ENCODE measurements around the gene TRDMT1. TPM values are rescaled to one million over a fixed set of nuclear protein-coding genes. Genes with fewer than 3 reads are reported as not detected.

The TRDMT1 gene
- total and polyA plus RNA-seq, 2 donors (not counting 1 experiment from before 2014, with no cell fraction given): 5.8 to 7.0 TPM

DNA sequence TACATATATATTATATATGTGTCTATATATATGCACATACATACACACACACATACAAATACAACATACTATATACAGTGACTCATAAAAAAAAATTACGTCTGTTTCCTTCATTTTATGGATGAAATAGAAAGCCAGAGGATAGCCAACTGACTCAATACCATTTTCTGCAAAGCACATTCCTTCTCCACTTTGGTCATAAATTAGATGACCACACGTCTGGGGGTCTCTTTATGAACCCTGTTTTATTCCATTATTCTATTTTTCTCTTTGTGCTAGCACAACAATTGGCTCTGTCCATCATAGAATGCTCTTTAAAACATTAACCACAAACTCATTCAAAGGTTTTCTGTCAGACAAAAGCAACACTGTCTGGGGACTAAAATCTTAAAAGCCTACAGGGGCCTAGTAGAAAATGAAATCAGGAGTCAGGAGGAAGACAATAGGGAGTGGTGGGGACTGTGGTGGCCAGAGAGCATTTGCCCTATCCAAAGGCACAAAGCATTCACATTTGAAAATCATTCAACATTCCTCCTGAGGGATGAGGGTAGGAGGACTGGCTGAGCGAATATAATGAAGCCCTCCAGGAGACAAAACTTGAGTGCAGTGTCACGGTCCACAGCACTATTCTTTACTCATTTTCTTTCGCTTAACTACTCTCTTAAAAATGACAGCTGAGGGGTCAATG is 76.1 kb downstream of the TRDMT1 start:
- no peak overlapping the region for H3K27ac ChIP-seq (ENCODE audit: insufficient read depth, low read length)
- no peak overlapping the region for H3K9ac ChIP-seq (ENCODE audit: insufficient read depth, low read length)
- no peaks in the 10 kb centered on the region for H3K79me2 ChIP-seq (ENCODE audit: control insufficient read depth, insufficient read depth, low read length)
- no peaks in the 10 kb centered on the region for H4K20me1 ChIP-seq (ENCODE audit: control insufficient read depth, extremely low read depth, insufficient read depth, low read length)
- H3K4me3 ChIP-seq (replicated peaks in 1 of 4; ENCODE audit: control extremely low read depth in 1 of 4, insufficient read depth in 1 of 4, low read depth in 3 of 4, low read length in 4 of 4): no peak overlapping the region
- H3K4me2 ChIP-seq (ENCODE audit: extremely low read depth, insufficient read depth, low read length): no peak overlapping the region
- no peaks in the 10 kb centered on the region for H3K27me3 ChIP-seq (ENCODE audit: control insufficient read depth, insufficient read depth, low read length)
- no peaks in the 10 kb centered on the region for H3K9me3 ChIP-seq (ENCODE audit: control insufficient read depth, insufficient read depth, low read depth, low read length)
- no peaks in the 10 kb centered on the region for H3K36me3 ChIP-seq (ENCODE audit: control insufficient read depth, insufficient read depth, low read length)
- DNase-seq (ENCODE audit: low read depth in 2 of 2): peak in 1 of 2 donors; percentile 16
- TF ChIP-seq EZH2 (IDR thresholded peaks at IDR 0.05; ENCODE audit: low read length, missing control alignments) (no peak), CTCF (conservative IDR thresholded peaks at IDR 0.05 in 1 of 2, IDR thresholded peaks at IDR 0.05 in 1 of 2; ENCODE audit: low read depth in 1 of 2, low read length in 2 of 2) (no peak)
- H2AFZ ChIP-seq (ENCODE audit: low read length): no peak overlapping the region
- H3K4me1 ChIP-seq (ENCODE audit: control insufficient read depth, extremely low read depth, insufficient read depth, low read length): peaks cover 7% of the 10 kb centered on the region

GRCh38 chr10:17123961-17124360 is 77.5 kb downstream of the TRDMT1 start:
- H3K9me3 ChIP-seq (ENCODE audit: control insufficient read depth, insufficient read depth, low read depth, low read length): no peaks in the 10 kb centered on the region
- no peaks in the 10 kb centered on the region for H4K20me1 ChIP-seq (ENCODE audit: control insufficient read depth, extremely low read depth, insufficient read depth, low read length)
- H3K79me2 ChIP-seq (ENCODE audit: control insufficient read depth, insufficient read depth, low read length): no peaks in the 10 kb centered on the region
- H3K27me3 ChIP-seq (ENCODE audit: control insufficient read depth, insufficient read depth, low read length): no peaks in the 10 kb centered on the region
- H3K36me3 ChIP-seq (ENCODE audit: control insufficient read depth, insufficient read depth, low read length): no peaks in the 10 kb centered on the region
- H3K9ac ChIP-seq (ENCODE audit: insufficient read depth, low read length): no peak overlapping the region
- no peak for DNase-seq (ENCODE audit: low read depth in 2 of 2)
- H3K4me3 ChIP-seq (replicated peaks in 1 of 4; ENCODE audit: control extremely low read depth in 1 of 4, insufficient read depth in 1 of 4, low read depth in 3 of 4, low read length in 4 of 4): no peak overlapping the region
- H3K4me1 ChIP-seq (ENCODE audit: control insufficient read depth, extremely low read depth, insufficient read depth, low read length): peaks cover 7% of the 10 kb centered on the region
- no peak overlapping the region for H2AFZ ChIP-seq (ENCODE audit: low read length)
- no peak overlapping the region for H3K4me2 ChIP-seq (ENCODE audit: extremely low read depth, insufficient read depth, low read length)
- TF ChIP-seq EZH2 (IDR thresholded peaks at IDR 0.05; ENCODE audit: low read length, missing control alignments) (no peak), CTCF (conservative IDR thresholded peaks at IDR 0.05 in 1 of 2, IDR thresholded peaks at IDR 0.05 in 1 of 2; ENCODE audit: low read depth in 1 of 2, low read length in 2 of 2) (no peak)
- no peak overlapping the region for H3K27ac ChIP-seq (ENCODE audit: insufficient read depth, low read length)

- no peaks in the 10 kb centered on the region for H3K27me3 ChIP-seq (ENCODE audit: control insufficient read depth, insufficient read depth, low read length)
- no peak overlapping the region for H3K9ac ChIP-seq (ENCODE audit: insufficient read depth, low read length)
- H3K79me2 ChIP-seq (ENCODE audit: control insufficient read depth, insufficient read depth, low read length): no peaks in the 10 kb centered on the region
- H2AFZ ChIP-seq (ENCODE audit: low read length): no peak overlapping the region
- no peak overlapping the region for H3K27ac ChIP-seq (ENCODE audit: insufficient read depth, low read length)
- no peak overlapping the region for H3K4me3 ChIP-seq (replicated peaks in 1 of 4; ENCODE audit: control extremely low read depth in 1 of 4, insufficient read depth in 1 of 4, low read depth in 3 of 4, low read length in 4 of 4)
- no peaks in the 10 kb centered on the region for H4K20me1 ChIP-seq (ENCODE audit: control insufficient read depth, extremely low read depth, insufficient read depth, low read length)
- no peaks in the 10 kb centered on the region for H3K36me3 ChIP-seq (ENCODE audit: control insufficient read depth, insufficient read depth, low read length)
- DNase-seq (ENCODE audit: low read depth in 2 of 2): peak; percentile 33 to 92
- no peak overlapping the region for H3K4me2 ChIP-seq (ENCODE audit: extremely low read depth, insufficient read depth, low read length)
- TF ChIP-seq EZH2 (IDR thresholded peaks at IDR 0.05; ENCODE audit: low read length, missing control alignments) (no peak), CTCF (conservative IDR thresholded peaks at IDR 0.05 in 1 of 2, IDR thresholded peaks at IDR 0.05 in 1 of 2; ENCODE audit: low read depth in 1 of 2, low read length in 2 of 2) (no peak)
- H3K9me3 ChIP-seq (ENCODE audit: control insufficient read depth, insufficient read depth, low read depth, low read length): no peaks in the 10 kb centered on the region
- peaks cover 7% of the 10 kb centered on the region for H3K4me1 ChIP-seq (ENCODE audit: control insufficient read depth, extremely low read depth, insufficient read depth, low read length)
These were observed 78.5 kb downstream of the TRDMT1 start for GRCh38 chr10:17122726-17123661.
